ENCODE data around the gene WAS.

WAS gene

DNA sequence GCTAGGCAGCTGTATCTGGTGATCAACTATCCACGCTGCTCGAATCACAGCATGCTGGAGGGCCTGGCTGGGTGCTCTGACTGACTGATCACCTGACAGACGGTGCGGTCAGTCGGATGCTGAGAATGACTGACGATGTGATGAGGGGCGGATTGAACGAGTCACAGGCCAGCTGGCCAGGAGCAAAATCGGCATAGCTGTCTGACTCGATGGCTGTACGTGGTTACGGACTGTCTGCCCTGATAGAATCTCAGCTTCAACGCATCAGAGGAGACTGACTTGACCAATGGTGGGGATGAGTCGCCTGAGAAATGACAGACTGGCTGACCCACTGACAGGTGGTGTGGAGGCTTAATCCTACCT, 11.9 kb downstream of the WAS start:
- Histone ChIP-seq H3K27ac (no peak overlapping the region), H3K9me3 (ENCODE audit: low read depth, low read length) (no peaks in the 10 kb centered on the region), H3K4me3 (peak overlapping the region; percentile 79), H3K9ac (ENCODE audit: insufficient read length) (peak overlapping the region; percentile 83), H3K36me3 (ENCODE audit: insufficient read depth, low read length) (peaks cover 12% of the 10 kb centered on the region; the same call in 1 of the 2 replicates)
- no peak for DNase-seq (ENCODE audit: low read depth, low spot score)
- no peak for TF ChIP-seq EZH2 (IDR thresholded peaks at IDR 0.05)
- no peak for TF ChIP-seq FOXP2 (optimal IDR thresholded peaks at IDR 0.05; ENCODE audit: control extremely low read depth, extremely low read length, insufficient read depth)
- TF ChIP-seq POLR2AphosphoS5 (IDR thresholded peaks at IDR 0.05; ENCODE audit: borderline replicate concordance, low read depth, low read length), result no peak

DNA sequence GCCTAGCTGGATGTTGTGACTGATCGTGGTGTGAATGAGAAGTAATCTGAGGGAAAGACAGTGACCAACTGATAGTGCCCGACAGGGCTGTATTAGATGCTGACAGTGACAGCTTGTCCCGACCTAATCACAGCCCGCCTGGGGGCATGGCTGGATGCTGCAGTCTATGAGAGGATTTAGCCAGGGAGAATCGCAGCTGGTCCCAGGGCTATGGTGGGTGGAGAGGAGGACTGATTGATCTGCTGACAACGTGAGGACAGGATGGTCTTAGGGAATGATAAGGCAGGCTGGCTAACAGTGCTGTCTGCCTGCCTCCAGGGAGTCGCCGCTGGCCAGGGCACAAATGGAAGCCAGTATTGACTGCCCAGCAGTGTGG, 12.3 kb downstream of the WAS start:
- no peak for DNase-seq (ENCODE audit: low read depth, low spot score)
- peak overlapping the region; percentile 79 for H3K4me3 ChIP-seq
- H3K36me3 ChIP-seq (ENCODE audit: insufficient read depth, low read length), result peaks cover 16% of the 10 kb centered on the region; the same call in 1 of the 2 replicates
- no peaks in the 10 kb centered on the region for H3K9me3 ChIP-seq (ENCODE audit: low read depth, low read length)
- no peak for TF ChIP-seq POLR2AphosphoS5 (IDR thresholded peaks at IDR 0.05; ENCODE audit: borderline replicate concordance, low read depth, low read length)
- no peak for TF ChIP-seq EZH2 (IDR thresholded peaks at IDR 0.05)
- no peak for TF ChIP-seq FOXP2 (optimal IDR thresholded peaks at IDR 0.05; ENCODE audit: control extremely low read depth, extremely low read length, insufficient read depth)
- H3K27ac ChIP-seq, result 0 out of 2 replicates have a peak overlapping the region, but pooled peaks have one; percentile 9
- peak overlapping the region; percentile 83 for H3K9ac ChIP-seq (ENCODE audit: insufficient read length)

DNA sequence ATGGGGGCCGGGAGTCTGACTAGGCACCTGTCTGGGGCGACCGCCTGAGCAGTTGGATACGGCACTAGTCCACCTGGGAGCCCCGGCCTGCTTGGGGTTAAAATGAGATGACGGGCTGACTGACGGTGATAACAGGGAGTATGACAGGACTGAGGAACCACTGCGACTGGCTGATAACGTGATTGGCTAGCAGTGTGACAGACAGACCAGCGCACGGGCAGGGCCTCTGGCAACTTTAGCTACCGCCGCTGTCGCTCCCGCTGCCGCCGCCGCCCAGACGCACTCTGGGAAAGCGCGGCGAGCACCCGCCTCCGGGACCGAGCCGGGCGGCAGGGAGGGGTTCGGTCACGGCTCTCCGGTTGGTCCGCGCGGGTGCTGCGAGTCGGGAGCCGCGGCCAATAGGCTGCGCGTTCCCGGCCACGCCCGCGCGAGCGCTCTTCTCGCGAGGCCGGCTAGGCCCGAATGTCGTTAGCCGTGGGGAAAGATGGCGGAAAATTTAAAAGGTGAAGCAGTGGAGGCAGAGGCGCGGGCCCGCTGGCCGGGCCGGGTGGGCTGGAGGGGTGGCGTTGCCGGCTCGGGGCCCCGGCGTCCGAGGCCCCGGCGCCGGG, 12.8 kb downstream of the WAS start, which contains the start of gene SUV39H1:
SUV39H1 (plus strand) TSS at position 434 of the 608 bp plus-strand sequence; CDS start at position 485, 51 bp downstream.
- no peak for DNase-seq (ENCODE audit: low read depth, low spot score)
- Histone ChIP-seq H3K9ac (ENCODE audit: insufficient read length) (peak within 1 kb of the TSS; percentile 88), H3K36me3 (ENCODE audit: insufficient read depth, low read length) (peaks cover 21% of the 10 kb centered on the region; the same call in 1 of the 2 replicates), H3K9me3 (ENCODE audit: low read depth, low read length) (no peaks in the 10 kb centered on the region), H3K27ac (peak within 1 kb of the TSS; percentile 86), H3K4me3 (peak within 1 kb of the TSS; percentile 79)
- TF ChIP-seq FOXP2 (optimal IDR thresholded peaks at IDR 0.05; ENCODE audit: control extremely low read depth, extremely low read length, insufficient read depth), result no peak
- peak; percentile 66; the same call in 1 of the 2 replicates for TF ChIP-seq POLR2AphosphoS5 (IDR thresholded peaks at IDR 0.05; ENCODE audit: borderline replicate concordance, low read depth, low read length)
- TF ChIP-seq EZH2 (IDR thresholded peaks at IDR 0.05), result no peak

DNA sequence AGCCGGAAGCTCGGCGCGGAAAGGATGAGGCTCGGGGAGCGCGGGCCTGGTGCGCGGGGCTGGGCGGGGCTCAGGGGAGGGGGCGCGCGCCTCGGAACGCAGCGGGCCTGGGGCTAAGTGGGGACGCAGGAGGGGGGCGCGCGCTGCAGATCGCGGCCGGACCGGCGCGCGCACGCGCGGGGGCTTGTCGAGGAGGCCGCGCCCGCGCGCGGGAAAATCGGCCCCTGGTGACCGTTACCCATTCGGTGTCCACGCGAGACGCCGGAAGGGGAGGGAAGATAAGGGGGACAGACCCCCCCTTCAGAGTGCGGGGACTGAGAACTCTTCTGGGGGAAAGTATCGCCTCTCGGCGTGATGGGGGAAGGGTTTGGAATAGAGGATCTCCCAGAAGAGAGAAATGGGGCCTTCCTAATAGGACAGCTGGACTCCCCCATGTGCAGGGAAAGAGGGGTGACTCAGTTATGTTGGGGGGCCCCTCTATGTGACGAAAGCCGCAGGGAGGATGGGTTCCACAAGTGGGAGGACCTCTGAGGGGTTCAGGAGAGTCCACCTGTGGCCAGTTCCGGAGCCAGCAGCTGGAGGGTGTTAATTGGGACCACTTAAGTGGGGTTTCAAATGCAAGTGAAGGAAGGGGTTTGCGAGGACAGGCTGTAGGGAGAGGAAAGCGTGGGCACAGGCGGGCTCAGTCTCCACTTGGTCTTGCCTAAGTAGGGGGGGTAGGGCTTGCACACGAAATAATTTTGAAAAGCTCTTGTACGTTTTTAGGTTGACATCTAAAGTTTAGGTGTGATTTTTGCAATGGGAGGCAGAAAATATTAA, 13.5 kb downstream of the WAS start:
- peak overlapping the region; percentile 79 for H3K4me3 ChIP-seq
- H3K9me3 ChIP-seq (ENCODE audit: low read depth, low read length), result no peaks in the 10 kb centered on the region
- peaks cover 27% of the 10 kb centered on the region; the same call in 1 of the 2 replicates for H3K36me3 ChIP-seq (ENCODE audit: insufficient read depth, low read length)
- TF ChIP-seq POLR2AphosphoS5 (IDR thresholded peaks at IDR 0.05; ENCODE audit: borderline replicate concordance, low read depth, low read length) (no peak), EZH2 (IDR thresholded peaks at IDR 0.05) (no peak), FOXP2 (optimal IDR thresholded peaks at IDR 0.05; ENCODE audit: control extremely low read depth, extremely low read length, insufficient read depth) (no peak)
- DNase-seq (ENCODE audit: low read depth, low spot score), result no peak
- peak overlapping the region; percentile 88 for H3K9ac ChIP-seq (ENCODE audit: insufficient read length)
- peak overlapping the region; percentile 86 for H3K27ac ChIP-seq

DNA sequence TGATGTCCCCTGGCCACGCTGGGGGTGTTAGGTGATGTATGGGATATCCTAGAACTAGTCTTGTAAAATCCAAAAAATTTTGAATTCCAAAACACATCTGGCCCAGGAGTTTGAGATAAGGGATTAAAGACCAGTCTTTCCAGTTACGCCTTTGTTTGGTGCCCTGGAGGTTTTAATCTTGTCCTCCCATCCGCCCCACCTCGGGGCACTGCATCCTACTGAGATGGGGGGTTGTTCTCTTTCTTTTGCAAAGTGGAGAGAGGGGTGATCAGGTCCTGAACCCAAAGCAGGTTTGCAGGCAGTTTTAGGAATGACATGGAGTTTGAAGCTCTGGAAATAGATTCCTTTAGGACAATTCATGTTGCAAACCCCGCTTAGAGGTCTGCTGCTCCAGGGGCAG, 14.7 kb downstream of the WAS start:
- TF ChIP-seq EZH2 (IDR thresholded peaks at IDR 0.05) (no peak), POLR2AphosphoS5 (IDR thresholded peaks at IDR 0.05; ENCODE audit: borderline replicate concordance, low read depth, low read length) (no peak), FOXP2 (optimal IDR thresholded peaks at IDR 0.05; ENCODE audit: control extremely low read depth, extremely low read length, insufficient read depth) (no peak)
- Histone ChIP-seq H3K27ac (no peak overlapping the region), H3K9me3 (ENCODE audit: low read depth, low read length) (no peaks in the 10 kb centered on the region), H3K9ac (ENCODE audit: insufficient read length) (no peak overlapping the region), H3K36me3 (ENCODE audit: insufficient read depth, low read length) (peaks cover 36% of the 10 kb centered on the region; the same call in 1 of the 2 replicates), H3K4me3 (no peak overlapping the region)
- DNase-seq (ENCODE audit: low read depth, low spot score), result no peak

DNA sequence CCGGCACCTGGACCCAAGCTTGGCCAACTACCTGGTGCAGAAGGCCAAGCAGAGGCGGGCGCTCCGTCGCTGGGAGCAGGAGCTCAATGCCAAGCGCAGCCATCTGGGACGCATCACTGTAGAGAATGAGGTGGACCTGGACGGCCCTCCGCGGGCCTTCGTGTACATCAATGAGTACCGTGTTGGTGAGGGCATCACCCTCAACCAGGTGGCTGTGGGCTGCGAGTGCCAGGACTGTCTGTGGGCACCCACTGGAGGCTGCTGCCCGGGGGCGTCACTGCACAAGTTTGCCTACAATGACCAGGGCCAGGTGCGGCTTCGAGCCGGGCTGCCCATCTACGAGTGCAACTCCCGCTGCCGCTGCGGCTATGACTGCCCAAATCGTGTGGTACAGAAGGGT, 16.6 kb downstream of the WAS start:
- H3K36me3 ChIP-seq (ENCODE audit: insufficient read depth, low read length), result peaks cover 43% of the 10 kb centered on the region; the same call in 1 of the 2 replicates
- no peak overlapping the region for H3K9ac ChIP-seq (ENCODE audit: insufficient read length)
- TF ChIP-seq FOXP2 (optimal IDR thresholded peaks at IDR 0.05; ENCODE audit: control extremely low read depth, extremely low read length, insufficient read depth), result no peak
- TF ChIP-seq POLR2AphosphoS5 (IDR thresholded peaks at IDR 0.05; ENCODE audit: borderline replicate concordance, low read depth, low read length), result no peak
- TF ChIP-seq EZH2 (IDR thresholded peaks at IDR 0.05), result no peak
- no peak overlapping the region for H3K27ac ChIP-seq
- H3K9me3 ChIP-seq (ENCODE audit: low read depth, low read length), result no peaks in the 10 kb centered on the region
- no peak for DNase-seq (ENCODE audit: low read depth, low spot score)
- no peak overlapping the region for H3K4me3 ChIP-seq

DNA sequence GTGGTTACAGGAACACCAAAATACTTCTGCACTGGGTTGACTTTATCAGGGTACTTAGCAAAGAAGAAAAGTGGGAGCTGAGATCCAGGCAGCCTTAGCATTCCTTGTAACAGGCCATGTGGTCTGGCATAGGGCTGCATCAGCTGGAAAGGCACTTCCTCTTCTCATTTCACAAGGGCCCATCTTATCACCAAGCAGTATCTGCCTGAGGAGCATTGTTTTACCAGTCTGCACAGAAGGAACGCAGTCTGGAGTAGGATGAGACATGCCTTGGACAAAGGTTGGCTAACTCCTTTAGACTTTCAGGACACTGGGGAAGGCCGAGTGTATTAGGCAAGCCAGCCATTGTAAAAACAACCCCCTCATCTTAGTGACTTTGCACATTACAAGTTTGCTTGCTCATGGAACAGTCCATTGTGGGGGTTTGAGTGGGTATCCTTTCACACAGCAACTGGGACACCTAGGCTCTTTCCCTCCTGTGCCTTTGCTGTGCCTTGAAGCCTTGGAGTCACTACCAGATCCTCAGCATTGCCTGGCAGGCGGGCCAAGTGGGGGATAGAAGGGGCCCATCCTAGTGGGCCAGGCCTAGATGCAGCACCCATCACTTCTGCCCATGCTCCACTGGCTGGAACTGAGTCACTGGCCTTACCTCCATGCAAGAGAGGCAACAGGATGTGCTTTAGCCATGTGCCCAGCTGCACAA, 17.5 kb downstream of the WAS start:
- no peak for DNase-seq (ENCODE audit: low read depth, low spot score)
- no peak for TF ChIP-seq EZH2 (IDR thresholded peaks at IDR 0.05)
- TF ChIP-seq POLR2AphosphoS5 (IDR thresholded peaks at IDR 0.05; ENCODE audit: borderline replicate concordance, low read depth, low read length), result no peak
- no peak for TF ChIP-seq FOXP2 (optimal IDR thresholded peaks at IDR 0.05; ENCODE audit: control extremely low read depth, extremely low read length, insufficient read depth)
- H3K9ac ChIP-seq (ENCODE audit: insufficient read length), result no peak overlapping the region
- H3K9me3 ChIP-seq (ENCODE audit: low read depth, low read length), result no peaks in the 10 kb centered on the region
- no peak overlapping the region for H3K4me3 ChIP-seq
- H3K27ac ChIP-seq, result no peak overlapping the region
- peaks cover 43% of the 10 kb centered on the region; the same call in 1 of the 2 replicates for H3K36me3 ChIP-seq (ENCODE audit: insufficient read depth, low read length)

DNA sequence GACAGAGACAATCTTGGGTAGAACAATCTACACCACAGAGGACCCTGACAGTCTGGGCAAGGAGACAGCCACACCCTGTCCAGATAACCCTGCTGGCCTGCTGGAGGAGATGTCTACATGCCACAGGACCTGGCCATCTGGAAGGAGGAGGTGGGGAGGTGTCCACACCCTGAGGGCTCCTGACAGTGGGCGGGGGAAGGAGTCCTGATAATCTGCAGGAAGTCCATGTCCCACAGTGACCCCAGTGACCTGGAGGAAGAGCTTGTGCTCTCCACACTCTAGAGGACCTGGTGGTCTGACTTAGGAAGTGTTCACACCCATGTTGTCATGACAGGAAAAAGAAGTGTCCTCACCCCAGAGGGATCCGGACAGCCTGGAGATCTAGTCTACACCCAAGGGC, 18.4 kb downstream of the WAS start:
- H3K27ac ChIP-seq, result no peak overlapping the region
- H3K36me3 ChIP-seq (ENCODE audit: insufficient read depth, low read length), result peaks cover 47% of the 10 kb centered on the region; the same call in 1 of the 2 replicates
- no peak for DNase-seq (ENCODE audit: low read depth, low spot score)
- no peak overlapping the region for H3K4me3 ChIP-seq
- H3K9me3 ChIP-seq (ENCODE audit: low read depth, low read length), result no peaks in the 10 kb centered on the region
- TF ChIP-seq FOXP2 (optimal IDR thresholded peaks at IDR 0.05; ENCODE audit: control extremely low read depth, extremely low read length, insufficient read depth) (no peak), EZH2 (IDR thresholded peaks at IDR 0.05) (no peak), POLR2AphosphoS5 (IDR thresholded peaks at IDR 0.05; ENCODE audit: borderline replicate concordance, low read depth, low read length) (no peak)
- no peak overlapping the region for H3K9ac ChIP-seq (ENCODE audit: insufficient read length)
